NCI-H2029 (cell line): ENCODE measurements around the gene BRD4.
"Not testable (repeated sequence)": the region's sequence is repeated elsewhere in the genome, so short reads cannot be mapped to it uniquely, and the experiment has no call there.

Source experiments
- DNase-seq: peaks from one replicate; lab custom pipeline; 2025; lab: John Stamatoyannopoulos, UW

BRD4 gene

GRCh38 chr19:15332311-15332996, at the start of gene BRD4:
Gene BRD4 (minus strand): TSS chr19:15332539. CDS start chr19:15273099, 59,440 bp downstream.
- DNase-seq: peak; percentile 49

- DNase-seq: no peak
Observed at GRCh38 chr19:15381864-15382263, 49.5 kb upstream of the BRD4 start.

- DNase-seq: no peak
Observed at GRCh38 chr19:15381429-15381828, 49.1 kb upstream of the BRD4 start.

- DNase-seq: peak; percentile 34
Observed at GRCh38 chr19:15379999-15380647, 47.8 kb upstream of the BRD4 start.

- peak; percentile 97 for DNase-seq
Observed at GRCh38 chr19:15379083-15379998, 47.0 kb upstream of the BRD4 start, which contains the start of gene AKAP8. Gene AKAP8 (minus strand): TSS chr19:15379787. CDS start chr19:15379731, 56 bp downstream.

- DNase-seq: peak; percentile 29
Observed at GRCh38 chr19:15378534-15379082, 46.3 kb upstream of the BRD4 start.

- DNase-seq: no peak
Observed at GRCh38 chr19:15374796-15375440, 42.6 kb upstream of the BRD4 start.

GRCh38 chr19:15374105-15374651, 41.8 kb upstream of the BRD4 start:
- no peak for DNase-seq

- no peak for DNase-seq
Observed at GRCh38 chr19:15373644-15374043, 41.3 kb upstream of the BRD4 start.

GRCh38 chr19:15372891-15373301, 40.6 kb upstream of the BRD4 start:
- DNase-seq: no peak

GRCh38 chr19:15372470-15372869, 40.1 kb upstream of the BRD4 start:
- DNase-seq: no peak

GRCh38 chr19:15371786-15372380, 39.5 kb upstream of the BRD4 start:
- no peak for DNase-seq

GRCh38 chr19:15371119-15371518, 38.8 kb upstream of the BRD4 start:
- DNase-seq: no peak

- no peak for DNase-seq
Observed at GRCh38 chr19:15369594-15369891, 37.2 kb upstream of the BRD4 start.

- no peak for DNase-seq
Observed at GRCh38 chr19:15368798-15369593, 36.7 kb upstream of the BRD4 start.

- DNase-seq: no peak
Observed at GRCh38 chr19:15368051-15368632, 35.8 kb upstream of the BRD4 start.

- no peak for DNase-seq
Observed at GRCh38 chr19:15367439-15367838, 35.1 kb upstream of the BRD4 start.

GRCh38 chr19:15365264-15365663, 32.9 kb upstream of the BRD4 start:
- no peak for DNase-seq

- DNase-seq: not testable (repeated sequence)
Observed at GRCh38 chr19:15363791-15364190, 31.5 kb upstream of the BRD4 start.

- DNase-seq: not testable (repeated sequence)
Observed at GRCh38 chr19:15363048-15363447, 30.7 kb upstream of the BRD4 start.
